Measurements from ENCODE around the gene SNX19.

Gene SNX19

DNA sequence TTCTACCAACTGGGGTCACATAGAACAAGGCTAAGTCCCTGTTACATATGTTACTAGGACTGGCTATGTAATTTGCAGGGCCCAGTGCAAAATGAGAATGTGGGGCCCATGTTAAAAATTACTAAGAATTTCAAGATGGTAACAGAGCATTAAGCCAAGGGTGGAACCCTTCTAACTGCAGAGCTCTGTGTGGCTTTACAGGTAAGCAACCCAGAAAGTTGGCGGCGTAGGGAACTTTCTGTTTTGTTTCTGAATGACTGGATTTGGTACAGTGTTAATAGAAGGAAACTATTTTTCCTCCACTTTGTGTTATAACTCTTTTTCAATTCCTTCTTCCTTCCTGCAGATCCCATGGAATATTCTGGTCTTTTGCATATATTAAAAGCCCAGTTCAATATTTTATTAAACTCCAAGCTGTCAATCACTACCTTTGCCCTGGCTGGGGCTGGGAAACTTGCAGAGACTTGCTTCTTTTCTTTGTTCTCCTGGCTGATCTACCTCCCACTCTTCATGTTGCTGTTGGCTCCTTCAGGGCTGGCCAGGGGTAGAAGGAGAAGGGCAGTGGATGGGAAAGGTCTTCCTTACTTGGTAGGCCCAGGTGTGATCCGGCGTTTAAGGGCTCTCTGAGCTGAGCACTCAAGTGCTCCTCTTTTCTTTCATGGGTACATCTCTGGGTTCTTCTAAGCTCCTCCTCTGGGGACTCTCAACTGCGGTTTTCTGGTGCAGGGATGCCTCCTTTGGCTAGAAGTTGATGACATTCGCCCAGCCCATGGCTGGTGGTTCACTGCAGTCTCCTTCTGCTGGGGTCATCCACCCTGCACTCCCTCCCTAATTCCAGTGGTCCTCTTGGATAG, 67.7 kb downstream of the SNX19 start:
- TF ChIP-seq, protein P1, sequence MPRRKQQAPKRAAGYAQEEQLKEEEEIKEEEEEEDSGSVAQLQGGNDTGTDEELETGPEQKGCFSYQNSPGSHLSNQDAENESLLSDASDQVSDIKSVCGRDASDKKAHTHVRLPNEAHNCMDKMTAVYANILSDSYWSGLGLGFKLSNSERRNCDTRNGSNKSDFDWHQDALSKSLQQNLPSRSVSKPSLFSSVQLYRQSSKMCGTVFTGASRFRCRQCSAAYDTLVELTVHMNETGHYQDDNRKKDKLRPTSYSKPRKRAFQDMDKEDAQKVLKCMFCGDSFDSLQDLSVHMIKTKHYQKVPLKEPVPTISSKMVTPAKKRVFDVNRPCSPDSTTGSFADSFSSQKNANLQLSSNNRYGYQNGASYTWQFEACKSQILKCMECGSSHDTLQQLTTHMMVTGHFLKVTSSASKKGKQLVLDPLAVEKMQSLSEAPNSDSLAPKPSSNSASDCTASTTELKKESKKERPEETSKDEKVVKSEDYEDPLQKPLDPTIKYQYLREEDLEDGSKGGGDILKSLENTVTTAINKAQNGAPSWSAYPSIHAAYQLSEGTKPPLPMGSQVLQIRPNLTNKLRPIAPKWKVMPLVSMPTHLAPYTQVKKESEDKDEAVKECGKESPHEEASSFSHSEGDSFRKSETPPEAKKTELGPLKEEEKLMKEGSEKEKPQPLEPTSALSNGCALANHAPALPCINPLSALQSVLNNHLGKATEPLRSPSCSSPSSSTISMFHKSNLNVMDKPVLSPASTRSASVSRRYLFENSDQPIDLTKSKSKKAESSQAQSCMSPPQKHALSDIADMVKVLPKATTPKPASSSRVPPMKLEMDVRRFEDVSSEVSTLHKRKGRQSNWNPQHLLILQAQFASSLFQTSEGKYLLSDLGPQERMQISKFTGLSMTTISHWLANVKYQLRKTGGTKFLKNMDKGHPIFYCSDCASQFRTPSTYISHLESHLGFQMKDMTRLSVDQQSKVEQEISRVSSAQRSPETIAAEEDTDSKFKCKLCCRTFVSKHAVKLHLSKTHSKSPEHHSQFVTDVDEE (CRISPR knock-in tag; IDR thresholded peaks at IDR 0.05), result no peak
- TF ChIP-seq RARB (CRISPR knock-in tag; IDR thresholded peaks at IDR 0.05) (no peak), ISL1 (CRISPR knock-in tag; IDR thresholded peaks at IDR 0.05) (no peak), ZNF565 (CRISPR knock-in tag; conservative IDR thresholded peaks at IDR 0.05; ENCODE audit: low read depth) (no peak), ARNTL (CRISPR knock-in tag; IDR thresholded peaks at IDR 0.05; ENCODE audit: borderline replicate concordance, low read depth) (no peak), ZNF70 (CRISPR knock-in tag; IDR thresholded peaks at IDR 0.05) (no peak), CSDC2 (CRISPR knock-in tag; IDR thresholded peaks at IDR 0.05) (no peak), SNAI2 (CRISPR knock-in tag; IDR thresholded peaks at IDR 0.05) (no peak), PPARA (CRISPR knock-in tag; IDR thresholded peaks at IDR 0.05; ENCODE audit: borderline replicate concordance) (no peak), OSR1 (CRISPR knock-in tag; IDR thresholded peaks at IDR 0.05) (no peak), ESRRG (CRISPR knock-in tag; IDR thresholded peaks at IDR 0.05) (no peak)
- TF ChIP-seq, protein P2, sequence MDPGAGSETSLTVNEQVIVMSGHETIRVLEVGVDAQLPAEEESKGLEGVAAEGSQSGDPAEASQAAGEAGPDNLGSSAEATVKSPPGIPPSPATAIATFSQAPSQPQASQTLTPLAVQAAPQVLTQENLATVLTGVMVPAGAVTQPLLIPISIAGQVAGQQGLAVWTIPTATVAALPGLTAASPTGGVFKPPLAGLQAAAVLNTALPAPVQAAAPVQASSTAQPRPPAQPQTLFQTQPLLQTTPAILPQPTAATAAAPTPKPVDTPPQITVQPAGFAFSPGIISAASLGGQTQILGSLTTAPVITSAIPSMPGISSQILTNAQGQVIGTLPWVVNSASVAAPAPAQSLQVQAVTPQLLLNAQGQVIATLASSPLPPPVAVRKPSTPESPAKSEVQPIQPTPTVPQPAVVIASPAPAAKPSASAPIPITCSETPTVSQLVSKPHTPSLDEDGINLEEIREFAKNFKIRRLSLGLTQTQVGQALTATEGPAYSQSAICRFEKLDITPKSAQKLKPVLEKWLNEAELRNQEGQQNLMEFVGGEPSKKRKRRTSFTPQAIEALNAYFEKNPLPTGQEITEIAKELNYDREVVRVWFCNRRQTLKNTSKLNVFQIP (CRISPR knock-in tag; IDR thresholded peaks at IDR 0.05; ENCODE audit: borderline replicate concordance, low read depth), result no peak
- ATAC-seq, result no peak; the same call in 2 of the 3 replicates

DNA sequence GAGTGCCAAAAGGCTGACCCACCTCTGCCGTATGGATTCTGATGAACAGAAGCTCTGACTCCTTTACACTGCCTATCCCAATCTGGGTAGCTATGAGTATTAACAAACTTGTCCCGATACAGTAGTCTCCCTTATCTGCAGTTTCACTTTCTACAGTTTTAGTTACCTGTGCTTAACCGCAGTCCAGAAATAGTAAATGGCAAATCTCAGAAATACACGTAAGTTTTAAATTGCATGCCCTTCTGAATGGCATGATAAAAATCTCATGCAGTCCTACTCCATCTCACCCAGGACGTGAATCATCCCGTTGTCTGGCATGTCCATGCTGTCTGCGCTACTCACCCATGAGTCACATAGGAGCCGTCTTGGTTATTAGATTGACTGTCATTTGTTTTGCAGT, 68.8 kb downstream of the SNX19 start:
- peak; percentile 96 for ATAC-seq
- TF ChIP-seq ZFP3 (CRISPR knock-in tag; IDR thresholded peaks at IDR 0.05) (peak; percentile 79; the same call in 1 of the 2 replicates), RARB (CRISPR knock-in tag; IDR thresholded peaks at IDR 0.05) (no peak), OSR1 (CRISPR knock-in tag; IDR thresholded peaks at IDR 0.05) (no peak), SNAI2 (CRISPR knock-in tag; IDR thresholded peaks at IDR 0.05) (no peak), GLIS3 (CRISPR knock-in tag; IDR thresholded peaks at IDR 0.05) (no peak), TCF4 (CRISPR knock-in tag; IDR thresholded peaks at IDR 0.05; ENCODE audit: borderline replicate concordance) (no peak), ZFP30 (CRISPR knock-in tag; IDR thresholded peaks at IDR 0.05) (no peak), TOX (CRISPR knock-in tag; IDR thresholded peaks at IDR 0.05; ENCODE audit: borderline replicate concordance) (no peak), ISL1 (CRISPR knock-in tag; IDR thresholded peaks at IDR 0.05) (peak; percentile 65; the same call in 1 of the 2 replicates)
- TF ChIP-seq, protein P3, sequence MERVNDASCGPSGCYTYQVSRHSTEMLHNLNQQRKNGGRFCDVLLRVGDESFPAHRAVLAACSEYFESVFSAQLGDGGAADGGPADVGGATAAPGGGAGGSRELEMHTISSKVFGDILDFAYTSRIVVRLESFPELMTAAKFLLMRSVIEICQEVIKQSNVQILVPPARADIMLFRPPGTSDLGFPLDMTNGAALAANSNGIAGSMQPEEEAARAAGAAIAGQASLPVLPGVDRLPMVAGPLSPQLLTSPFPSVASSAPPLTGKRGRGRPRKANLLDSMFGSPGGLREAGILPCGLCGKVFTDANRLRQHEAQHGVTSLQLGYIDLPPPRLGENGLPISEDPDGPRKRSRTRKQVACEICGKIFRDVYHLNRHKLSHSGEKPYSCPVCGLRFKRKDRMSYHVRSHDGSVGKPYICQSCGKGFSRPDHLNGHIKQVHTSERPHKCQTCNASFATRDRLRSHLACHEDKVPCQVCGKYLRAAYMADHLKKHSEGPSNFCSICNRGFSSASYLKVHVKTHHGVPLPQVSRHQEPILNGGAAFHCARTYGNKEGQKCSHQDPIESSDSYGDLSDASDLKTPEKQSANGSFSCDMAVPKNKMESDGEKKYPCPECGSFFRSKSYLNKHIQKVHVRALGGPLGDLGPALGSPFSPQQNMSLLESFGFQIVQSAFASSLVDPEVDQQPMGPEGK (CRISPR knock-in tag; IDR thresholded peaks at IDR 0.05; ENCODE audit: borderline replicate concordance), result no peak
- TF ChIP-seq, protein P2 (CRISPR knock-in tag; IDR thresholded peaks at IDR 0.05; ENCODE audit: borderline replicate concordance, low read depth), result peak; percentile 14; the same call in 1 of the 2 replicates
- TF ChIP-seq, protein P4, sequence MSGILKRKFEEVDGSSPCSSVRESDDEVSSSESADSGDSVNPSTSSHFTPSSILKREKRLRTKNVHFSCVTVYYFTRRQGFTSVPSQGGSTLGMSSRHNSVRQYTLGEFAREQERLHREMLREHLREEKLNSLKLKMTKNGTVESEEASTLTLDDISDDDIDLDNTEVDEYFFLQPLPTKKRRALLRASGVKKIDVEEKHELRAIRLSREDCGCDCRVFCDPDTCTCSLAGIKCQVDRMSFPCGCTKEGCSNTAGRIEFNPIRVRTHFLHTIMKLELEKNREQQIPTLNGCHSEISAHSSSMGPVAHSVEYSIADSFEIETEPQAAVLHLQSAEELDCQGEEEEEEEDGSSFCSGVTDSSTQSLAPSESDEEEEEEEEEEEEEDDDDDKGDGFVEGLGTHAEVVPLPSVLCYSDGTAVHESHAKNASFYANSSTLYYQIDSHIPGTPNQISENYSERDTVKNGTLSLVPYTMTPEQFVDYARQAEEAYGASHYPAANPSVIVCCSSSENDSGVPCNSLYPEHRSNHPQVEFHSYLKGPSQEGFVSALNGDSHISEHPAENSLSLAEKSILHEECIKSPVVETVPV (CRISPR knock-in tag; IDR thresholded peaks at IDR 0.05), result no peak

DNA sequence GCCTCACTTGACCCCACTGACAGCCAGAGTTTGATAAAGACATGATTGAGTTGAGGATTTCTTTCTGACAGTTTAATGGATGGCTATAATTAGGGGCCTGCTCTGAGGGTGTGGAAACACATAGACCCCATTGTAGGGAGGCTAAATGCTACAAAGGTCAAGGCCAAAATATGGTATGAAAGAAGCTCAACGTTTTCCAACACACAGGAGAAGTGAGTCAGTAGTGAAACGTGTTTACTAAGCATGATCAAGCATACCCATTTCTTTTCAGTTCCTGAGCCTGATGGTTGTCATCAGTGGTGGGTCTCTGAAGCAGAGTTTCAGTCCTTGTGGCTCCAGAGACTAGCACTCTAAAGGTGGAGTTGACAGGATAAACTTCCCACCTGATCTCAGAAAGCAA, 69.7 kb downstream of the SNX19 start:
- ATAC-seq, result no peak
- no peak for TF ChIP-seq ZNF565 (CRISPR knock-in tag; conservative IDR thresholded peaks at IDR 0.05; ENCODE audit: low read depth)
- no peak for TF ChIP-seq SNAI2 (CRISPR knock-in tag; IDR thresholded peaks at IDR 0.05)
- TF ChIP-seq OSR1 (CRISPR knock-in tag; IDR thresholded peaks at IDR 0.05), result no peak
- TF ChIP-seq PPARA (CRISPR knock-in tag; IDR thresholded peaks at IDR 0.05; ENCODE audit: borderline replicate concordance), result no peak
- TF ChIP-seq, protein P4 (CRISPR knock-in tag; IDR thresholded peaks at IDR 0.05), result no peak
- TF ChIP-seq ZFP30 (CRISPR knock-in tag; IDR thresholded peaks at IDR 0.05), result no peak
- no peak for TF ChIP-seq ZNF70 (CRISPR knock-in tag; IDR thresholded peaks at IDR 0.05)
- TF ChIP-seq ESRRG (CRISPR knock-in tag; IDR thresholded peaks at IDR 0.05), result no peak
- TF ChIP-seq ZFP3 (CRISPR knock-in tag; IDR thresholded peaks at IDR 0.05), result no peak

Data from SK-N-SH treated with all-trans-retinoic acid at 6 μM for 48 hours (cell line).